ENCODE measurements around the gene STAM. TPM values are rescaled to one million over a fixed set of nuclear protein-coding genes. Genes with fewer than 3 reads are reported as not detected.

The STAM gene
- polyA plus RNA-seq, 1 of the 3 experiments (the other 2 are of a cell fraction): 19.1 TPM

DNA sequence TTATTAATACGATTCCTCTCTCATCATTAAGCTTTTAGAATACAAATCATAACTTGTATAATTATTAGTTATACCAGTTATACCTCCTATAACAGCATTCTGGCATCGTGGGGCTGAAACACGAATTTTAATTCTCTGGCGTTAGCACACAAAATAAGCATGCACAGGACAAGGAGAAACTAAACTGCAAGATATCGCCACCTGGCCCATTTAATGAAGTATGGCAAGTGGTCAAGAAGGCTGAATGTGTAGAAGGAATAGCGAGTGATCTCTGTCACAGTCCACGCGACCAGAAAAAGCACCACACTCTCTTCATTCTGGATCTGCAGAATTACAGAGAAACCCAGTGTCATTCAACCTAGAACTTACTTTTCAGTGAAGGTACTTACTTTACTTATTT is 44.9 kb upstream of the STAM start:
- ChIA-PET CTCF (no interaction called here), POLR2A (no interaction called here)
- Histone ChIP-seq H2AFZ (ENCODE audit: low read depth) (no peak overlapping the region), H3K9me3 (no peaks in the 10 kb centered on the region), H3K4me1 (ENCODE audit: control insufficient read depth in 1 of 2, insufficient read depth in 2 of 2, low read depth in 1 of 2, low read length in 1 of 2) (no peaks in the 10 kb centered on the region), H3K4me3 (ENCODE audit: low read depth in 2 of 2, low read length in 1 of 2) (no peak overlapping the region), H3K9me2 (no peaks in the 10 kb centered on the region), H3K27ac (ENCODE audit: low read depth in 2 of 2, low read length in 1 of 2) (no peak overlapping the region), H3K36me3 (replicated peaks in 1 of 2; ENCODE audit: control insufficient read depth in 1 of 2, insufficient read depth in 2 of 2, low read length in 1 of 2) (peaks cover 2 to 21% of the 10 kb centered on the region in 2 experiments), H3F3A (replicated peaks; ENCODE audit: insufficient read depth) (no peaks in the 10 kb centered on the region), H3K4me2 (no peak overlapping the region), H3K27me3 (ENCODE audit: insufficient read depth) (no peaks in the 10 kb centered on the region), H4K20me1 (ENCODE audit: insufficient read depth) (no peaks in the 10 kb centered on the region), H3K79me2 (ENCODE audit: insufficient read depth) (peaks cover 6% of the 10 kb centered on the region; the same call in 1 of the 2 replicates), H3K9ac (no peak overlapping the region)
- WGBS (ENCODE audit: low lambda C conversion rate): 91% methylated on average over 8 of the region's 8 CpGs
- TF ChIP-seq, protein P1, sequence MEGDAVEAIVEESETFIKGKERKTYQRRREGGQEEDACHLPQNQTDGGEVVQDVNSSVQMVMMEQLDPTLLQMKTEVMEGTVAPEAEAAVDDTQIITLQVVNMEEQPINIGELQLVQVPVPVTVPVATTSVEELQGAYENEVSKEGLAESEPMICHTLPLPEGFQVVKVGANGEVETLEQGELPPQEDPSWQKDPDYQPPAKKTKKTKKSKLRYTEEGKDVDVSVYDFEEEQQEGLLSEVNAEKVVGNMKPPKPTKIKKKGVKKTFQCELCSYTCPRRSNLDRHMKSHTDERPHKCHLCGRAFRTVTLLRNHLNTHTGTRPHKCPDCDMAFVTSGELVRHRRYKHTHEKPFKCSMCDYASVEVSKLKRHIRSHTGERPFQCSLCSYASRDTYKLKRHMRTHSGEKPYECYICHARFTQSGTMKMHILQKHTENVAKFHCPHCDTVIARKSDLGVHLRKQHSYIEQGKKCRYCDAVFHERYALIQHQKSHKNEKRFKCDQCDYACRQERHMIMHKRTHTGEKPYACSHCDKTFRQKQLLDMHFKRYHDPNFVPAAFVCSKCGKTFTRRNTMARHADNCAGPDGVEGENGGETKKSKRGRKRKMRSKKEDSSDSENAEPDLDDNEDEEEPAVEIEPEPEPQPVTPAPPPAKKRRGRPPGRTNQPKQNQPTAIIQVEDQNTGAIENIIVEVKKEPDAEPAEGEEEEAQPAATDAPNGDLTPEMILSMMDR (IDR thresholded peaks at IDR 0.05): peak; percentile 49
- TF ChIP-seq RAD21 (IDR thresholded peaks at IDR 0.05; ENCODE audit: low read length): peak; percentile 48
- no peak for TF ChIP-seq FOXJ3 (CRISPR knock-in tag; IDR thresholded peaks at IDR 0.05)
- TF ChIP-seq, protein P2, sequence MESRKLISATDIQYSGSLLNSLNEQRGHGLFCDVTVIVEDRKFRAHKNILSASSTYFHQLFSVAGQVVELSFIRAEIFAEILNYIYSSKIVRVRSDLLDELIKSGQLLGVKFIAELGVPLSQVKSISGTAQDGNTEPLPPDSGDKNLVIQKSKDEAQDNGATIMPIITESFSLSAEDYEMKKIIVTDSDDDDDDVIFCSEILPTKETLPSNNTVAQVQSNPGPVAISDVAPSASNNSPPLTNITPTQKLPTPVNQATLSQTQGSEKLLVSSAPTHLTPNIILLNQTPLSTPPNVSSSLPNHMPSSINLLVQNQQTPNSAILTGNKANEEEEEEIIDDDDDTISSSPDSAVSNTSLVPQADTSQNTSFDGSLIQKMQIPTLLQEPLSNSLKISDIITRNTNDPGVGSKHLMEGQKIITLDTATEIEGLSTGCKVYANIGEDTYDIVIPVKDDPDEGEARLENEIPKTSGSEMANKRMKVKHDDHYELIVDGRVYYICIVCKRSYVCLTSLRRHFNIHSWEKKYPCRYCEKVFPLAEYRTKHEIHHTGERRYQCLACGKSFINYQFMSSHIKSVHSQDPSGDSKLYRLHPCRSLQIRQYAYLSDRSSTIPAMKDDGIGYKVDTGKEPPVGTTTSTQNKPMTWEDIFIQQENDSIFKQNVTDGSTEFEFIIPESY (IDR thresholded peaks at IDR 0.05; ENCODE audit: borderline replicate concordance, low read depth): no peak
- no peak for TF ChIP-seq GABPA (IDR thresholded peaks at IDR 0.05; ENCODE audit: low read depth)
- peak; percentile 56 for TF ChIP-seq SMC3 (IDR thresholded peaks at IDR 0.05; ENCODE audit: low read depth, low read length)
- DNase-seq: peak; percentile 13

DNA sequence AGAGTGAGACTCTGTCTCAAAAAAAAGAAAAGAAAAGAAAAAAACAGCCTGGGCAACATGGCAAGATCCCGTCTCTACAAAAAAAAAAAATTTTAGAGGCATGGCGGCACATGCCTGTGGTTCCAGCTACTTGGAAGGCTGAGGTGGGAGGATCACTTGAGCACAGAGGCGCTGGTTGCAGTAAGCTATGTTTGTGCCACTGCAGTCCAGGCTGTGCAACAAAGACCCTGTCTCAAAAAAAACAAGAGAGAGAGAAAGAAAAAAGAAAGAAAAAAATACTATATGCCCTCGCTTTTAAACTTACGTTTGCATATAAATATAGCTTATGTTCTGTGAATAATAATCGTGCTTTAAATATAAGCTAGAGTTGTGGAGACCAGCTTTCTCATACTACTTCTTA is 38.0 kb upstream of the STAM start:
- Histone ChIP-seq H3K4me2 (no peak overlapping the region), H3K79me2 (ENCODE audit: insufficient read depth) (peaks cover 32% of the 10 kb centered on the region; the same call in 1 of the 2 replicates), H3K4me3 (ENCODE audit: low read depth in 2 of 2, low read length in 1 of 2) (no peak overlapping the region), H3K9ac (no peak overlapping the region), H2AFZ (ENCODE audit: low read depth) (no peak overlapping the region), H3K27ac (ENCODE audit: low read depth in 2 of 2, low read length in 1 of 2) (no peak overlapping the region), H4K20me1 (ENCODE audit: insufficient read depth) (no peaks in the 10 kb centered on the region), H3K9me3 (no peaks in the 10 kb centered on the region), H3K4me1 (ENCODE audit: control insufficient read depth in 1 of 2, insufficient read depth in 2 of 2, low read depth in 1 of 2, low read length in 1 of 2) (no peaks in the 10 kb centered on the region), H3F3A (replicated peaks; ENCODE audit: insufficient read depth) (no peaks in the 10 kb centered on the region), H3K27me3 (ENCODE audit: insufficient read depth) (no peaks in the 10 kb centered on the region), H3K36me3 (replicated peaks in 1 of 2; ENCODE audit: control insufficient read depth in 1 of 2, insufficient read depth in 2 of 2, low read length in 1 of 2) (peaks cover 2 to 9% of the 10 kb centered on the region in 2 experiments), H3K9me2 (no peaks in the 10 kb centered on the region)
- ChIA-PET POLR2A (no interaction called here), CTCF (interaction anchor here (0.5 to 1.8 kb wide), 7 partner anchors 9 to 706 kb away, joined by 3 to 9 read pairs (median 3); no protein-coding TSS in a partner anchor)
- WGBS (ENCODE audit: low lambda C conversion rate): 94% methylated on average over 6 of the region's 6 CpGs
- DNase-seq: no peak
- no peak for TF ChIP-seq CHD2 (IDR thresholded peaks at IDR 0.05; ENCODE audit: low read length, partially characterized antibody)
- TF ChIP-seq RAD21 (IDR thresholded peaks at IDR 0.05; ENCODE audit: low read length): no peak
- no peak for TF ChIP-seq YY1 (IDR thresholded peaks at IDR 0.05; ENCODE audit: low read depth)
- no peak for TF ChIP-seq FOSL2 (IDR thresholded peaks at IDR 0.05; ENCODE audit: borderline replicate concordance, low read depth)
- TF ChIP-seq, protein P3, sequence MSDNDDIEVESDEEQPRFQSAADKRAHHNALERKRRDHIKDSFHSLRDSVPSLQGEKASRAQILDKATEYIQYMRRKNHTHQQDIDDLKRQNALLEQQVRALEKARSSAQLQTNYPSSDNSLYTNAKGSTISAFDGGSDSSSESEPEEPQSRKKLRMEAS (IDR thresholded peaks at IDR 0.05; ENCODE audit: low read depth): no peak
- TF ChIP-seq GATA2 (CRISPR knock-in tag; IDR thresholded peaks at IDR 0.05): no peak
- TF ChIP-seq ELF1 (IDR thresholded peaks at IDR 0.05): no peak

Data from SK-N-SH (cell line).